ENCODE measurements around the gene TBX18. TPM values are rescaled to one million over a fixed set of nuclear protein-coding genes. Genes with fewer than 3 reads are reported as not detected.

TBX18 gene
- total RNA-seq, 1 experiment from 2014 or later = not detected

DNA sequence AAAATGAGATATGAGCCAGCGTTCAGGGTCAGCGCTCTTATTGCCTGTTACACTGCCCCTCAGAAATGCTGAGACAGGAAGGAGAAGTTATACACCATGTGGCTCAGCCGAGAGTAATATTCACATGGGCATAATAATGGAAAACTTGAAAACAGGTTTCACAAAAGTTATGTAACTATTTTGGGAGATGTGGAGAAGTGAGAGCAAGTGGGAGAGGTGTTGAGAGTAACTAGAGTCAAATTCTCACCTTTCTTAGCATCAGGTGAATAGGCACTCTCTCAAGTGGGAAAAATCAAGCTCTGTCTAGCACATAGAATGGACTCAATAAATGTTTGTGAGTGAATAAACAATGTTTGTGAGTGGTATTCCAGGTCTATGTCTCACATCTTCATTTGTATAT, 94.5 kb downstream of the TBX18 start:
- BruUV-seq (replicated peaks) = no TSS peak
- peaks cover 10% of the 10 kb centered on the region for H3K9me3 Mint-ChIP-seq (ENCODE audit: unreplicated experiment)
- H3K36me3 ChIP-seq (ENCODE audit: control insufficient read depth, insufficient read depth, low read length) = no peaks in the 10 kb centered on the region
- H3K36me3 Mint-ChIP-seq (ENCODE audit: insufficient read depth, unreplicated experiment) = no peaks in the 10 kb centered on the region
- H3K4me1 Mint-ChIP-seq (ENCODE audit: low read depth, unreplicated experiment) = peaks cover 6% of the 10 kb centered on the region
- TF ChIP-seq, protein P1, sequence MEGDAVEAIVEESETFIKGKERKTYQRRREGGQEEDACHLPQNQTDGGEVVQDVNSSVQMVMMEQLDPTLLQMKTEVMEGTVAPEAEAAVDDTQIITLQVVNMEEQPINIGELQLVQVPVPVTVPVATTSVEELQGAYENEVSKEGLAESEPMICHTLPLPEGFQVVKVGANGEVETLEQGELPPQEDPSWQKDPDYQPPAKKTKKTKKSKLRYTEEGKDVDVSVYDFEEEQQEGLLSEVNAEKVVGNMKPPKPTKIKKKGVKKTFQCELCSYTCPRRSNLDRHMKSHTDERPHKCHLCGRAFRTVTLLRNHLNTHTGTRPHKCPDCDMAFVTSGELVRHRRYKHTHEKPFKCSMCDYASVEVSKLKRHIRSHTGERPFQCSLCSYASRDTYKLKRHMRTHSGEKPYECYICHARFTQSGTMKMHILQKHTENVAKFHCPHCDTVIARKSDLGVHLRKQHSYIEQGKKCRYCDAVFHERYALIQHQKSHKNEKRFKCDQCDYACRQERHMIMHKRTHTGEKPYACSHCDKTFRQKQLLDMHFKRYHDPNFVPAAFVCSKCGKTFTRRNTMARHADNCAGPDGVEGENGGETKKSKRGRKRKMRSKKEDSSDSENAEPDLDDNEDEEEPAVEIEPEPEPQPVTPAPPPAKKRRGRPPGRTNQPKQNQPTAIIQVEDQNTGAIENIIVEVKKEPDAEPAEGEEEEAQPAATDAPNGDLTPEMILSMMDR (IDR thresholded peaks at IDR 0.05; ENCODE audit: insufficient read depth in 1 of 2, low read depth in 1 of 2, low read length in 1 of 2, severe bottlenecking in 1 of 2, unreplicated experiment in 1 of 2) = no peak
- POLR2A ChIA-PET = no interaction called here
- no peaks in the 10 kb centered on the region for H3K27me3 Mint-ChIP-seq (ENCODE audit: insufficient read depth, unreplicated experiment)
- H3K9me3 ChIP-seq = no peaks in the 10 kb centered on the region
- no peak overlapping the region for H3K27ac Mint-ChIP-seq (ENCODE audit: unreplicated experiment)
- intact Hi-C loops (cut with micrococcal nuclease; ENCODE audit: unreplicated experiment) = no loop called here
- no peak overlapping the region for H3K4me3 Mint-ChIP-seq (ENCODE audit: unreplicated experiment)
- no peaks in the 10 kb centered on the region; the same call in none of the 2 replicates for H3K27me3 ChIP-seq (replicated peaks; ENCODE audit: control insufficient read depth, insufficient read depth, low read length)
- H3K4me3 ChIP-seq (ENCODE audit: low read depth, low read length) = no peak overlapping the region
- no peaks in the 10 kb centered on the region for H3K4me1 ChIP-seq
- DNase-seq = no peak
- CTCF ChIA-PET = no interaction called here

DNA sequence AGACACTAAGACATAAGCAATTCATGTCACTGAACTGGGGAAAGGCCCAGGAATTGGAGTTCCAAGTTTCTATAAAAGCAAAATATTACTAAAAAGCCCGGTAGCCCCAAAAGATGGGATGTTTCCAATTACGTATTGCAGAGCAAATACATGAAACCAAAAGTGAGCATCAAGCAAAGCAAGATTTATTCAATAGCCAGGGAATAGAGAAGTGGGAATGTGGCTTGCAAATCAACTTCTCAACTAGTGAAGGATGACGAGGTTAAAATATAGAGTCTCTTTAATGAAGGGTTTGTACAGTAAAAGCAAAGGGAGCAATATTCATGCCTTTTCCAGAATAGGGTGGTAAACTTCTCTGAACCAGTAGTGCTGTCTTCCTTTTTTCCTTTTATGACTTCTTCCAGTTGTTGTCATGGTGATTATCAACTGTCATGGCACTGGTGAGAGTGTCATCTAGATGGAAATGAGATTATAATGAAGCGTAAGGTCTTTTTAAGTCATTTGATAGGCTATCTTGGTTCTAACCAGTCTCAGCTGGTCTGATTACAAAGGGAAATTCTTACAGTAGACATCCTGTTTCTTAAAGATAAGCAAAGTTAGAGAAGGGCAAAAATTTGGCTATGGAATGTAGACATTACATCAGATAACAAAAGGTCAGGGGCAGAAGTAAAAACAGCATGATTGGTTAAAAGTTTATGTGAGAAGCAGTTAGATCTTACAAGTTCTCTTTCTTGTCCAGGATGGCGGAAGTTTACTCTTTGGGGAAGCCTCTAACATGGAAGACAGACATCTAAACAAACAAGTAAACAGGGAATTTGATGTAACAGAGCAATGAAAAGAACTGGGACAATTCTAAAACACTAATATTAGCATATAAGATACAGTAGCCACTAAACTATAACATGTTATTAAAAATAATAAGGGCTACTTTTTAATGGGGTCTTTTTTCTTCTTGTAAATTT, 96.9 kb downstream of the TBX18 start:
- BruUV-seq (replicated peaks) = no TSS peak
- Mint-ChIP-seq H3K4me1 (ENCODE audit: low read depth, unreplicated experiment) (peaks cover 6% of the 10 kb centered on the region), H3K9me3 (ENCODE audit: unreplicated experiment) (peaks cover 10% of the 10 kb centered on the region), H3K27ac (ENCODE audit: unreplicated experiment) (no peak overlapping the region), H3K4me3 (ENCODE audit: unreplicated experiment) (no peak overlapping the region), H3K27me3 (ENCODE audit: insufficient read depth, unreplicated experiment) (no peaks in the 10 kb centered on the region), H3K36me3 (ENCODE audit: insufficient read depth, unreplicated experiment) (no peaks in the 10 kb centered on the region)
- no peaks in the 10 kb centered on the region for H3K9me3 ChIP-seq
- intact Hi-C loops (cut with micrococcal nuclease; ENCODE audit: unreplicated experiment) = no loop called here
- POLR2A ChIA-PET = no interaction called here
- CTCF ChIA-PET = no interaction called here
- no peaks in the 10 kb centered on the region for H3K36me3 ChIP-seq (ENCODE audit: control insufficient read depth, insufficient read depth, low read length)
- no peaks in the 10 kb centered on the region; the same call in none of the 2 replicates for H3K27me3 ChIP-seq (replicated peaks; ENCODE audit: control insufficient read depth, insufficient read depth, low read length)
- H3K4me3 ChIP-seq (ENCODE audit: low read depth, low read length) = no peak overlapping the region
- H3K4me1 ChIP-seq = no peaks in the 10 kb centered on the region
- TF ChIP-seq, protein P1 (IDR thresholded peaks at IDR 0.05; ENCODE audit: insufficient read depth in 1 of 2, low read depth in 1 of 2, low read length in 1 of 2, severe bottlenecking in 1 of 2, unreplicated experiment in 1 of 2) = no peak
- DNase-seq = no peak

DNA sequence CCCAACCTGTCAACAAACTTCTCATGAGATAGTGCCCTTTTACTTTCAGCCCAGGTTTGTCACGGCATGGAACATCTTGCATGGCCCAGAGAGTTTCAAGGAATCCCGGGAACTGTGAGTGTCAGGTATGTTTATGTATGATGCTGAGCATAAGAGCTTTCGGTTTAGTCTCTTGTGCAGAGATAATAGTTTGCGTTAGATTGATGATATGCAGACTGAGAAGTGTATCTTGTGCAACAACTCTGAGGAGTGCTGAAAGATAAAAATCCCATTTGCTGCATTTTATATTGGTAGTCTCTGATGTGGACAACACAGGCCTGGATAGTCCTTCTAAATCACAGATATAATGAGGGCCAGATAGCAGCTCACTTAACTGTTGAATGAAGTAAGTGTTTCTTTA, 99.0 kb downstream of the TBX18 start:
- Histone ChIP-seq H3K9me3 (no peaks in the 10 kb centered on the region), H3K27me3 (replicated peaks; ENCODE audit: control insufficient read depth, insufficient read depth, low read length) (no peaks in the 10 kb centered on the region; the same call in 1 of the 2 replicates), H3K4me1 (no peaks in the 10 kb centered on the region), H3K4me3 (ENCODE audit: low read depth, low read length) (no peak overlapping the region), H3K36me3 (ENCODE audit: control insufficient read depth, insufficient read depth, low read length) (no peaks in the 10 kb centered on the region)
- Mint-ChIP-seq H3K36me3 (ENCODE audit: insufficient read depth, unreplicated experiment) (no peaks in the 10 kb centered on the region), H3K27ac (ENCODE audit: unreplicated experiment) (no peak overlapping the region), H3K27me3 (ENCODE audit: insufficient read depth, unreplicated experiment) (no peaks in the 10 kb centered on the region), H3K9me3 (ENCODE audit: unreplicated experiment) (peaks cover 10% of the 10 kb centered on the region), H3K4me3 (ENCODE audit: unreplicated experiment) (no peak overlapping the region), H3K4me1 (ENCODE audit: low read depth, unreplicated experiment) (peaks cover 6% of the 10 kb centered on the region)
- BruUV-seq (replicated peaks) = no TSS peak
- ChIA-PET POLR2A (no interaction called here), CTCF (no interaction called here)
- DNase-seq = no peak
- intact Hi-C loops (cut with micrococcal nuclease; ENCODE audit: unreplicated experiment) = no loop called here
- TF ChIP-seq, protein P1 (IDR thresholded peaks at IDR 0.05; ENCODE audit: insufficient read depth in 1 of 2, low read depth in 1 of 2, low read length in 1 of 2, severe bottlenecking in 1 of 2, unreplicated experiment in 1 of 2) = no peak
